Epithelial cell of umbilical artery (primary cell): ENCODE measurements around the gene CYB561. TPM values are rescaled to one million over a fixed set of nuclear protein-coding genes. Genes with fewer than 3 reads are reported as not detected.

Source experiments
- total RNA-seq: library from RNA; depleted of rRNA; stranded (reverse); fragments of >200 nt; gene quantifications from 2 replicates; pipeline ENCODE4 v1.2.3, GENCODE V29; 2014

The CYB561 gene, protein sequence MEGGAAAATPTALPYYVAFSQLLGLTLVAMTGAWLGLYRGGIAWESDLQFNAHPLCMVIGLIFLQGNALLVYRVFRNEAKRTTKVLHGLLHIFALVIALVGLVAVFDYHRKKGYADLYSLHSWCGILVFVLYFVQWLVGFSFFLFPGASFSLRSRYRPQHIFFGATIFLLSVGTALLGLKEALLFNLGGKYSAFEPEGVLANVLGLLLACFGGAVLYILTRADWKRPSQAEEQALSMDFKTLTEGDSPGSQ
- 13.6 and 26.4 TPM in 2 replicates for total RNA-seq

GRCh38 chr17:63445954-63446752, at the start of gene CYB561:
CYB561 (minus strand) TSS chr17:63446306; CDS start chr17:63437547, 8,759 bp downstream.

GRCh38 chr17:63476854-63477479, 30.9 kb upstream of the CYB561 start, which contains the start of gene ACE:
ACE (plus strand) TSS chr17:63477061; CDS start chr17:63477095, 34 bp downstream.

Other genes starting within 250 kb of the CYB561 start
- gene ACE, start 30.8 kb upstream of the CYB561 start, total RNA-seq: 17.2 and 52.6 TPM in 2 replicates
- under 0.01 TPM in 1 of 2 replicates, not detected in the other for gene KCNH6, start 77.1 kb upstream of the CYB561 start, total RNA-seq
- gene DCAF7, start 104.2 kb upstream of the CYB561 start, total RNA-seq: 15.3 and 20.5 TPM in 2 replicates
- 25.4 and 27.0 TPM in 2 replicates for gene TACO1, start 154.6 kb upstream of the CYB561 start, total RNA-seq
- gene MAP3K3, start 176.1 kb upstream of the CYB561 start, total RNA-seq: 70.2 and 84.3 TPM in 2 replicates